HG02852 (cell line): ENCODE measurements around the gene ASB16.

ENCODE experiments used
- ATAC-seq: cut with Tn5 transposase; IDR thresholded peaks from one replicate; pipeline ENCODE4 v1.9.1; 2021; ENCODE audit warnings: mild to moderate bottlenecking, moderate library complexity; ENCODE audit not compliant: unreplicated experiment

The ASB16 gene

GRCh38 chr17:44206825-44207155, 36.3 kb downstream of the ASB16 start:
- no peak for ATAC-seq

GRCh38 chr17:44207319-44207718, 36.8 kb downstream of the ASB16 start:
- ATAC-seq = no peak

DNA sequence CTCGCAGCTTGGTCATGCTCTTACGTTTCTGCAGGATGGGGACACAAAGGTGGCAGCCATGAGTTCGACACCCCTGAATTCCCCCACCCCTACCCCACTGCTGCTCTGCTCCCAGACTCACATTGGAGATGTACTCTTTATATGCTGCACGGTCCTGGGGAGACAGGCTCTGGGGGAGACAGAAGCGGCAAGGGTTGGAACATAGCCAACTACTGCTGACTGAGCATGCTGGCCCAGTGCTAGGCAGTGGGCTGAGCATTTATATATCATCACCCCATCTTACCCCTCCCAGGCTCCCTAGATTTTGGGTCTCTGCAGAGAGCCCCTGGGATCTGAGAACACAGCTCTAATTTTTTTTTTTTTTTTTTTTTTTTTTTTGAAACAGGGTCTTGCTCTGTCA, 37.2 kb downstream of the ASB16 start:
- ATAC-seq = no peak

GRCh38 chr17:44209786-44210341, 39.4 kb downstream of the ASB16 start:
- ATAC-seq = no peak

- ATAC-seq = peak; percentile 81
These were observed 40.1 kb downstream of the ASB16 start for GRCh38 chr17:44210342-44211192.

DNA sequence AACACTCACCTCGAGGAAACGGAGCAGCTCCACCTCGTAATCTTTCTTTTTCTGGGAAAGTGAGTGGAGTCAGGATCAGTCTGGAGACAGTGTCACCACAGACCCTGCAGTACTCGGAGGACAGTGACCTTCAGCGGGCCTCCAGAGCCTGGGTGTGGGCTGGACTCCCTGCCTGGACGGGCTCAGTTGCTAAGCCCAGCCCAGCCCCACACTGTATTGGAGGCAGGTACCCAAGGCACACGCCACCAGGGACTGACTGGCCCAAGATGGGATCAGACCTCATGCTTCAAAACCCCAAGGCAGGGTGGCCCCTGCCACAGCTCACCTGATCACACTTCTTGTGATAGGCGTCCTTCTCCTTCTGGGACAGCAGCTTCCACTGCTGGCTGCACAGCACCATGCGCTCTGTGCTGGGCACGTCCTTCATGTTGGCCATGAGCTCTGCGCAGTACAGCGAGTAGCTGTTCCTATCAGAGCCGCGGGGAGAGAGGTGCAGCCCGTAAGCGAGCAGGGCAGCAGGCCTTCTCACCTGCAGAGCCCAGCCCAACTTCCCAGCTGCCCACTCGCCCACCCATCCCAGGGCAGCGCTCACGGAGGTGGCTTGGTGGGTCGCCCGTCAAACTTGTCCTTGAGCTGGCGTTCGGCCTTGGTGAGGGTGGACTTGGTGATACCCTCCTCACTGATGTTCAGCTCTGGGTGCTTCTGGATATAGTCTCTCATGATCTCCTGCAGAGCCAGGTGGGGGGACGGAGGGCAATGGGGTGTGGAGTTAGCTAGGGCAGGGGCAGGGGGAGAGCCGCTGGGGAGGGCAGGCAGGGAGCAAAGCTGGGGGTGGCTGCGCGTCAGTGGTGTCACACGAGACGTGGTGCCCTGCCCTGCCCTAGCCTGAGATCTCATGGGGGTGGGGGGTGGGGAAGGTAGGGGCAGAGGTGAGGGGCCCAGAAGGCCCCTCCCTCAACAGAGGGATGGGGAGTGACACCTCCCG, 41.1 kb downstream of the ASB16 start:
- no peak for ATAC-seq

DNA sequence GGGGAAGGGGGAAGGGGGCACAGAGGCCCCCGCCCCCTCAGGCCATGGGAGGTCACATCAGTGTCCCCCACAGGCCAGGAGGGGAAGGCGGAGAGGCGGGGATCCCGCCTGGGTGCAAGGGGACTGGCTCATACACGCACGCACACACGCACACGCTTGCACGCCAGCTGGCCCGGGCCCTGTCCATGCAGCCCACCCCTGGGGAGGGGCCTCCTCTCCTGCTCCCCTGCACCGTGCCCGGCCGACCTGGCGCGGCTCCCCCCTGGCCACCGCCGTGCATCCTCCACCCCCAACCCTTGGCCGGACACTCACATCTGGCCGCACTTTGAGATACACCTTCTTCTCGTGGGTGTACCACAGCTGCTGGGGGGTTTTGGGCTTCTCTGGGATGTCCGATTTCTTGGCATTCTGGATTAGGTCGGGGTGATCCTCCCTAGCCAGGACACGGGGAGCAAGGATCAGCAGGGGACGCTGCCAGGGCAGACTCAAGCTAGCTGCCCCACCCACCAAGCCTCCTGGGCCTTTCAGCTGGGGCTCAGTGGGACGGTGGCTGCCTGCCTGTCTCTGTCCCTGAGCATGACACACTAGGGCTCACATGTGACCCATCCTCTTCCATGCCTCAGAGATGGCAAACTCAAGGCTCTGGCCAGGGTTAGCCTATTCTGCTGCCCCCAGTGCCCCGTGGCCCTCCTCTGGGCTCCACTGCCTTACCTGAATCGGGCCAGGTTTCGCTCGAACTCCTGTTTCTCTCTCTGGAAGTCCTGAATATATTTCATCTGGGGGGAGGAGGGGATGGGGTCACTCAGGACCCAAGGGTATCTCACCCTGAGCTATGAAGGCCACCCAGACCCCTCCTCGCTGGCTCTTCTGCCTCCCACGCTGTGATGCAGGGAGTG, 42.3 kb downstream of the ASB16 start:
- ATAC-seq = no peak

DNA sequence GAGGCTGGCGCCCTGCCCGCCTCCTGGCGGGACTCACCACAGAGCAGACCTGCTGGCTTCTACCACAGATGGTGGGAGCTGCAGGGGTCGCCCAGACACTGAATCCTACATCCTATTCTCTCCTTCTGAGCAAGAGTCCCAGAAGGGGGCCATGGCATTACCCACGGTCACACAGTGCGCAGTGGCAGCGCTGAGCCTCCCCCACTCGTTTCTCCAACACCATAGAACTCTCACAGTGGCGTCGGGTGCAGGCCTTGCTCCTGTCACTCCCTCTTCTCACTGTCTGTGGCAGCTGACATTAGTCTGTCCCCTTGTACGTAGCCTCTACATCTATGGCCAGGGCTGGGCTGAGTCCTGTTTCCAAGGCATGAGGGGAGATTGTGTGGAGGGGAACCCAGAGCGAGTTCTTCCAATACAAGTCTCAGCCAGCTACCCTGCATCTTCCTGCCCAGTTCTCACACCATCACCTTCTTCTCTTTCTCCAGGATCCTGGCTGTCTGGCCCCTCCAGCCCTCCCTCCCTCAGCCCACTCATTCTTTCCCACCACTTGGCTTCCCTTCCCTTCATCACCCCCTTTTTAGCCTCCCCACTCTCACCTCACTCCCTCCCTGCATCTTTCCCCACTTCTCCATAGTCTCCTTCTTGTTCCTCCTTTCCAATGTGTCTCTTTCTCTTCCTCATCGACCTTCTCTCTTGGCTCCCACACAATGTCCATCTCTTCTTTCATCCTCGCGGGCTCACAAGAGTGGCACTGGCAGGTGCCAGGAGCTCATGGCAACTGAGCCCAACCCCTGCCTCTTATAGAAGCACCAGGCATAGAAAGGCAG, 43.1 kb downstream of the ASB16 start:
- no peak for ATAC-seq

- ATAC-seq = no peak
These were observed 43.7 kb downstream of the ASB16 start for GRCh38 chr17:44214230-44214494.

DNA sequence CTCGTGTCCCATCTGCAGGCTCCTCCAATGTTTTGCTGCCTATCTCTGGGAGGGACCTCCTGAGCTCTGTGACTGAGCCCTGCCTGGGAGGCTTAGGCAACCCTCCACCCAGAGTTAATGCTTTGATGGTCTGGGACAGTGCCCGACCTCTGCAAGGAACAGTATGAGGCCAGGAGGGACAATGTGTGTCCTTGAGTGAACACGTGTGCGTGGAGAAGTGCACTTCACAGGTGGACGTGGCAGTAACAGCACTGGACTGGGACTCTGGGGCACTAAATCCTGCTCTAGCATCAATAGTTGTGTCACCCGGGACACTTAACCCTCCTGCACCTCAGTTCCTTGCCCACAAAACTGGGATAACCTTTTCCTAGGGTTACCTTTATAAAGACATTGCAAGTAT, 44.4 kb downstream of the ASB16 start:
- ATAC-seq = no peak

- ATAC-seq = no peak
These were observed 45.7 kb downstream of the ASB16 start for GRCh38 chr17:44216173-44216572.

DNA sequence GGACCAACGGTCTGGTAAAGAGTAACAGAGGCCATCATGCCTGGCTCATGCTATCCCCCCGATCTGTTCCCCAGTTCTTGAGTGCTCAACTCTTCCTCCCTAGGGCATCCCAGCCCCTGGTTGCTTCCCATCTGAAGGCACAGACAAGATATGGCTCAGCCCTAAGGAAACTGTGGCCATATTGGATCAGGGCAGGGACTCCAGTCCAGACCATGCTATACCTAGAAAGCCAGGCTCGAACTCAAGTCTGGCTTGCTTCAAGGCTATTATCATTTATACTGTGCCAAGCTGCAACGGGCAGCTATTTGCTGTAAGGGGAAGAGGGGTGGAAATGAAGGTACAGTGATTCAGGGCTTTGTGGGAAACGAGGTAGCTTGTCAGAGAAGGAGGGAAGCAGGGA, 46.2 kb downstream of the ASB16 start:
- ATAC-seq = no peak

GRCh38 chr17:44217738-44218343, 47.3 kb downstream of the ASB16 start:
- no peak for ATAC-seq

GRCh38 chr17:44218344-44219107, 48.0 kb downstream of the ASB16 start:
- ATAC-seq = peak; percentile 18

- ATAC-seq = peak; percentile 35
These were observed 48.7 kb downstream of the ASB16 start for GRCh38 chr17:44219108-44219615.

DNA sequence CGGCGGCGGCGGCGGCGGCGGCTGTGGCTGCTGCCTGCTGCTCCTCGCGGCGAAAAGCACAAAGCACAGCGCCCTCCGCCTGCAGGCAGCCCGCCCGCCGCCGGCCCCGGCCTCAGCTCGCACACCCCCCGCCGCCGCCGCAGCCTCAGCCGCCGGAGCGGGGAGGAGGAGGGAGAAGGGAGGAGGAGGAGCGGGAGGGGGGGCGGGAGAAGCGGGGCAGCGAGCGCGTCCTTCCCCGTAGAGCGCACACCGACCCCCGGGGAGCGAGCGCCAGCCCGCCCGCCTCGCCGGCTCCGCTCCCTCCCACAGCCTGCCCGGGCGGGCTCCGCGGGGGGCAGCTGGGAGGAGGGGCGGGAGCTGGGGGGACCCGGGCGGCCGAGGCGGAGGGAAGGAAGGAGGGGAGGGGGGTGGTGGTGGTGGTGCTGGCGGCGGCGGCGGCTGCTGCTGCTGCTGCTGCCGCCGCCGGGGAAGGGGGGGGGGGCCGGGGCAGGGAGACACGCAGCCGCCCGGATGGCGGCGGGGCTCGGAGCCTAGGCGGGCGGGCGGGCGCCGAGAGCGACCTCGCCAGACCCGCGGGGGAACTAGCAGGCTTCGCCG, 49.2 kb downstream of the ASB16 start, which contains the start of gene UBTF:
Gene UBTF (minus strand): TSS at position 60 of the 597 bp plus-strand sequence. CDS start 1,446 bp downstream, outside the sequence.
- peak; percentile 12 for ATAC-seq

- ATAC-seq = peak; percentile 5
These were observed 49.9 kb downstream of the ASB16 start for GRCh38 chr17:44220213-44221083.
